Pancreas (tissue), 10 donors: ENCODE measurements around the gene TMEM208. TPM values are rescaled to one million over a fixed set of nuclear protein-coding genes. Genes with fewer than 3 reads are reported as not detected.

ENCODE experiments used
- ATAC-seq, 4 donors: fragments of 200-7000 bp; cut with Tn5 transposase; one replicate each; pipeline versions ENCODE4 v1.8.0 to v1.9.1; 2020; ENCODE audit warnings: mild to moderate bottlenecking in 4 of 4, moderate library complexity in 4 of 4
- DNase-seq, 6 donors: peaks; one replicate each; pipeline ENCODE4 v3.0.0-alpha.2; 2020
- FAIRE-seq: peaks from 2 replicates; lab custom pipeline; 2012; peaks lifted over from hg19 to GRCh38; lab: Jason Lieb, UNC
- H3K27ac ChIP-seq, 4 donors: fragments of 200-600 bp; sonication (generic); 1 replicate in 3 of 4; 2 replicates in 1 of 4; pipeline versions ENCODE4 v1.5.0 to v1.8.0; 2020
- H3K27me3 ChIP-seq, 4 donors: fragments of 200-600 bp; one replicate each; pipeline ENCODE4 v1.8.0; 2021
- H3K36me3 ChIP-seq, 3 donors: fragments of 200-600 bp; sonication (generic) in 1 of 3; one replicate each; pipeline versions ENCODE4 v1.5.0 to v1.8.0; 2020 to 2021
- H3K4me1 ChIP-seq, 3 donors: fragments of 200-600 bp; one replicate each; pipeline ENCODE4 v1.8.0; 2021
- H3K4me3 ChIP-seq, 4 donors: fragments of 200-600 bp; sonication (generic) in 2 of 4; one replicate each; pipeline versions ENCODE4 v1.5.0 to v1.8.0; 2020 to 2021
- H3K9me3 ChIP-seq, 4 donors: fragments of 200-600 bp; one replicate each; pipeline ENCODE4 v1.8.0; 2021
- CTCF ChIP-seq, 4 donors: fragments of 200-600 bp; sonication (generic) in 3 of 4; IDR thresholded peaks; one replicate each; pipeline versions ENCODE4 v1.5.0 to v1.8.0; 2021; ENCODE audit warnings: antibody characterized with exemption in 4 of 4
- WGBS, 2 donors: extraction: QIAGEN DNeasy Blood & Tissue Kit; methylation state at CpG; one replicate each; pipeline ENCODE4 v1.1.7; 2013; 5-methylcytosine and 5-hydroxymethylcytosine counted together
- intact Hi-C, 3 donors: fragments of 100-400 bp; cut with DNase I; formaldehyde crosslinking; loops; one replicate each; pipeline versions ENCODE4 v1.11.1 to v1.14.2; 2022
- polyA plus RNA-seq, 2 donors: library from polyadenylated mRNA; stranded (reverse); fragments of 200-250 nt; gene quantifications; one replicate each; pipeline ENCODE4 v1.2.3, GENCODE V29; 2013
- total RNA-seq, 6 donors: library from RNA; stranded (reverse); fragmentation: NEBNext Ultra II Directional in 4 of 6; extraction: Animal tissue kit (Norgen Biotek cat#: 25700) in 4 of 6; gene quantifications; one replicate each; pipeline versions ENCODE4 v1.2.1 to v1.2.4, GENCODE V29; 2021 to 2023
- donor health status: healthy with polysubstance abuse.
- donor health status: DM: no; HTN: no; CAD: no; lungs with moderate emphysema.
- donor health status: DM: no; HTN: no; CAD: no.
- donor health status: control.
- donor health status: control.
- donor health status: Bipolar disorder and iron deficiency.
- donor health status: DM: yes; HTN: yes; CAD: no.
- donor health status: DM: no; HTN: no; CAD: no.
- donor health status: DM: no; HTN: no; CAD: no.
- donor health status: DM: yes; HTN: yes; CAD: no.

TMEM208 gene
- total and polyA plus RNA-seq, 8 donors = 19.2 to 96.6 (median 26.6) TPM

- FAIRE-seq = no peak
- intact Hi-C loops = loop anchor here in 1 of 3 donors (10.0 kb wide), 1 partner anchor 170 kb away; no protein-coding TSS in a partner anchor
- no peak for TF ChIP-seq CTCF (IDR thresholded peaks at IDR 0.05)
- no peaks in the 10 kb centered on the region for H3K9me3 ChIP-seq
- no peaks in the 10 kb centered on the region for H3K36me3 ChIP-seq
- peak in 3 of 6 donors; percentile 64 to 86 (median 77) for DNase-seq
- no peaks in the 10 kb centered on the region for H3K27me3 ChIP-seq
- H3K27ac ChIP-seq = peak overlapping the region; percentile 91 to 98 (median 97)
- ATAC-seq = peak; percentile 18 to 35 (median 20)
- peak overlapping the region; percentile 52 to 74 (median 64) for H3K4me3 ChIP-seq
- 7% methylated on average over 57 to 59 of the region's 59 CpGs for WGBS, 2 donors
- peaks cover 4 to 15% (median 12%) of the 10 kb centered on the region in 3 donors for H3K4me1 ChIP-seq
These were observed 42.4 kb upstream of the TMEM208 start for GRCh38 chr16:67184453-67184994.

GRCh38 chr16:67184995-67185650 lies 41.8 kb upstream of the TMEM208 start:
- FAIRE-seq = no peak
- peak overlapping the region in 2 of 4 donors; percentile 52 to 64 for H3K4me3 ChIP-seq
- peaks cover 4 to 15% (median 12%) of the 10 kb centered on the region in 3 donors for H3K4me1 ChIP-seq
- no peak overlapping the region for H3K27ac ChIP-seq
- H3K9me3 ChIP-seq = no peaks in the 10 kb centered on the region
- TF ChIP-seq CTCF (IDR thresholded peaks at IDR 0.05) = peak; percentile 64 to 75 (median 74)
- H3K27me3 ChIP-seq = no peaks in the 10 kb centered on the region
- peak; percentile 57 to 72 (median 67) for ATAC-seq
- peak; percentile 88 to 97 (median 93) for DNase-seq
- WGBS, 2 donors = 13 to 14% methylated on average over 42 to 43 of the region's 43 CpGs
- intact Hi-C loops = loop anchor here in 1 of 3 donors (10.0 kb wide), 1 partner anchor 170 kb away; no protein-coding TSS in a partner anchor
- H3K36me3 ChIP-seq = no peaks in the 10 kb centered on the region

- H3K4me1 ChIP-seq = peaks cover 4 to 15% (median 12%) of the 10 kb centered on the region in 3 donors
- WGBS, 2 donors = 6 to 7% methylated on average over 12 of the region's 12 CpGs
- TF ChIP-seq CTCF (IDR thresholded peaks at IDR 0.05) = no peak
- DNase-seq (no peak), ATAC-seq (no peak), FAIRE-seq (no peak)
- no peak overlapping the region for H3K27ac ChIP-seq
- H3K4me3 ChIP-seq = peak overlapping the region in 1 of 4 donors; percentile 4
- no peaks in the 10 kb centered on the region for H3K9me3 ChIP-seq
- no peaks in the 10 kb centered on the region for H3K27me3 ChIP-seq
- intact Hi-C loops = loop anchor here in 1 of 3 donors (10.0 kb wide), 1 partner anchor 171 kb away; no protein-coding TSS in a partner anchor
- H3K36me3 ChIP-seq = no peaks in the 10 kb centered on the region
These were observed 41.2 kb upstream of the TMEM208 start for GRCh38 chr16:67185651-67186134.

- no peaks in the 10 kb centered on the region for H3K27me3 ChIP-seq
- DNase-seq = no peak
- no peak for TF ChIP-seq CTCF (IDR thresholded peaks at IDR 0.05)
- no peaks in the 10 kb centered on the region for H3K36me3 ChIP-seq
- no peaks in the 10 kb centered on the region for H3K9me3 ChIP-seq
- peaks cover 8 to 18% (median 16%) of the 10 kb centered on the region in 3 donors for H3K4me1 ChIP-seq
- no peak for FAIRE-seq
- H3K4me3 ChIP-seq = no peak overlapping the region
- 40 to 60% methylated on average over 5 of the region's 5 CpGs for WGBS, 2 donors
- intact Hi-C loops = loop anchor here in 1 of 3 donors (10.0 kb wide), 1 partner anchor 172 kb away; no protein-coding TSS in a partner anchor
- no peak for ATAC-seq
- H3K27ac ChIP-seq = no peak overlapping the region
These were observed 40.4 kb upstream of the TMEM208 start for GRCh38 chr16:67186550-67186950.
